Mucosa of rectum (tissue), 2 donors: ENCODE measurements around the gene S1PR3.

Experiments
- H3K27ac ChIP-seq, 2 donors: one replicate each; pipeline ENCODE4 v1.7.0; 2013; ENCODE audit warnings: inconsistent platforms in 2 of 2, low read depth in 2 of 2, low read length in 2 of 2
- H3K27me3 ChIP-seq, 2 donors: one replicate each; pipeline ENCODE4 v1.7.0; 2013; ENCODE audit warnings: low read length in 2 of 2; ENCODE audit not compliant: control insufficient read depth in 2 of 2, insufficient read depth in 2 of 2
- H3K36me3 ChIP-seq, 2 donors: one replicate each; pipeline ENCODE4 v1.7.0; 2013; ENCODE audit warnings: low read length in 2 of 2; ENCODE audit not compliant: control insufficient read depth in 2 of 2, insufficient read depth in 2 of 2
- H3K4me1 ChIP-seq, 2 donors: one replicate each; pipeline ENCODE4 v1.7.0; 2013; ENCODE audit warnings: low read length in 2 of 2, mild to moderate bottlenecking in 1 of 2; ENCODE audit not compliant: control insufficient read depth in 2 of 2, insufficient read depth in 2 of 2
- H3K4me3 ChIP-seq, 2 donors: one replicate each; pipeline ENCODE4 v1.7.0; 2013; ENCODE audit warnings: low read length in 2 of 2
- H3K9ac ChIP-seq, 2 donors: one replicate each; pipeline ENCODE4 v1.7.0; 2013; ENCODE audit warnings: low read length in 2 of 2, low read depth in 1 of 2, mild to moderate bottlenecking in 1 of 2
- H3K9me3 ChIP-seq, 2 donors: one replicate each; pipeline ENCODE4 v1.7.0; 2013; ENCODE audit warnings: low read length in 2 of 2; ENCODE audit not compliant: control insufficient read depth in 2 of 2
- donor health status: healthy.
- donor health status: Normal muscosa, but diverticular disease.

Gene S1PR3

GRCh38 chr9:88952086-88952615 is 39.1 kb upstream of the S1PR3 start:
- Histone ChIP-seq H3K9ac (no peak overlapping the region), H3K27ac (no peak overlapping the region), H3K4me3 (no peak overlapping the region), H3K36me3 (no peaks in the 10 kb centered on the region), H3K27me3 (no peaks in the 10 kb centered on the region), H3K4me1 (no peaks in the 10 kb centered on the region), H3K9me3 (no peaks in the 10 kb centered on the region)

GRCh38 chr9:88952976-88953375 is 38.3 kb upstream of the S1PR3 start:
- H3K36me3 ChIP-seq, result no peaks in the 10 kb centered on the region
- no peak overlapping the region for H3K4me3 ChIP-seq
- no peak overlapping the region for H3K9ac ChIP-seq
- no peaks in the 10 kb centered on the region for H3K4me1 ChIP-seq
- H3K27me3 ChIP-seq, result no peaks in the 10 kb centered on the region
- no peaks in the 10 kb centered on the region for H3K9me3 ChIP-seq
- H3K27ac ChIP-seq, result no peak overlapping the region

GRCh38 chr9:88953381-88954029 is 37.8 kb upstream of the S1PR3 start:
- Histone ChIP-seq H3K9me3 (no peaks in the 10 kb centered on the region), H3K27me3 (no peaks in the 10 kb centered on the region), H3K27ac (no peak overlapping the region), H3K9ac (no peak overlapping the region), H3K4me1 (no peaks in the 10 kb centered on the region), H3K4me3 (no peak overlapping the region), H3K36me3 (no peaks in the 10 kb centered on the region)

- no peaks in the 10 kb centered on the region for H3K9me3 ChIP-seq
- no peaks in the 10 kb centered on the region for H3K36me3 ChIP-seq
- no peaks in the 10 kb centered on the region for H3K27me3 ChIP-seq
- no peak overlapping the region for H3K9ac ChIP-seq
- no peak overlapping the region for H3K27ac ChIP-seq
- no peak overlapping the region for H3K4me3 ChIP-seq
- H3K4me1 ChIP-seq, result no peaks in the 10 kb centered on the region
Measured at GRCh38 chr9:88954066-88954465, 37.2 kb upstream of the S1PR3 start.

GRCh38 chr9:88957526-88957925 is 33.7 kb upstream of the S1PR3 start:
- H3K27ac ChIP-seq, result no peak overlapping the region

GRCh38 chr9:88959727-88960469 is 31.4 kb upstream of the S1PR3 start:
- no peak overlapping the region for H3K27ac ChIP-seq
- H3K9me3 ChIP-seq, result no peaks in the 10 kb centered on the region
- H3K4me1 ChIP-seq, result no peaks in the 10 kb centered on the region
- no peak overlapping the region for H3K9ac ChIP-seq
- no peaks in the 10 kb centered on the region for H3K27me3 ChIP-seq
- no peak overlapping the region for H3K4me3 ChIP-seq
- H3K36me3 ChIP-seq, result no peaks in the 10 kb centered on the region

More at GRCh38 chr9:88957526-88957925, 33.7 kb upstream of the S1PR3 start:
- Histone ChIP-seq H3K4me3 (no peak overlapping the region), H3K27me3 (no peaks in the 10 kb centered on the region), H3K9ac (no peak overlapping the region), H3K9me3 (no peaks in the 10 kb centered on the region), H3K36me3 (no peaks in the 10 kb centered on the region), H3K4me1 (no peaks in the 10 kb centered on the region)

- Histone ChIP-seq H3K36me3 (no peaks in the 10 kb centered on the region), H3K9me3 (no peaks in the 10 kb centered on the region), H3K4me1 (no peaks in the 10 kb centered on the region), H3K27me3 (no peaks in the 10 kb centered on the region), H3K27ac (no peak overlapping the region), H3K9ac (no peak overlapping the region), H3K4me3 (no peak overlapping the region)
Measured at GRCh38 chr9:88960632-88961031, 30.6 kb upstream of the S1PR3 start.

- no peaks in the 10 kb centered on the region for H3K9me3 ChIP-seq
- H3K4me1 ChIP-seq, result no peaks in the 10 kb centered on the region
- no peak overlapping the region for H3K9ac ChIP-seq
- H3K27me3 ChIP-seq, result no peaks in the 10 kb centered on the region
- H3K36me3 ChIP-seq, result no peaks in the 10 kb centered on the region
- no peak overlapping the region for H3K27ac ChIP-seq
- H3K4me3 ChIP-seq, result no peak overlapping the region
Measured at GRCh38 chr9:88965473-88965872, 25.8 kb upstream of the S1PR3 start.

GRCh38 chr9:88966894-88967676 is 24.2 kb upstream of the S1PR3 start:
- Histone ChIP-seq H3K27ac (no peak overlapping the region), H3K36me3 (no peaks in the 10 kb centered on the region), H3K9me3 (no peaks in the 10 kb centered on the region), H3K4me1 (no peaks in the 10 kb centered on the region), H3K4me3 (no peak overlapping the region), H3K9ac (no peak overlapping the region), H3K27me3 (no peaks in the 10 kb centered on the region)

- Histone ChIP-seq H3K9me3 (no peaks in the 10 kb centered on the region), H3K27ac (no peak overlapping the region), H3K36me3 (no peaks in the 10 kb centered on the region), H3K4me1 (no peaks in the 10 kb centered on the region), H3K27me3 (no peaks in the 10 kb centered on the region), H3K4me3 (no peak overlapping the region), H3K9ac (no peak overlapping the region)
Measured at GRCh38 chr9:88968799-88969198, 22.5 kb upstream of the S1PR3 start.
